GM12873 (cell line): ENCODE measurements around the gene CHCHD5.

Experiments used
- CTCF ChIP-seq: IDR thresholded peaks from 2 replicates; pipeline ENCODE4 v1.5.1; 2012; ENCODE audit warnings: low read depth, mild to moderate bottlenecking, moderate library complexity, low read length, control low read depth; ENCODE audit not compliant: insufficient read depth; ENCODE audit errors: missing control alignments

The CHCHD5 gene

GRCh38 chr2:112606547-112606946, 22.1 kb downstream of the CHCHD5 start:
- no peak for TF ChIP-seq CTCF

- TF ChIP-seq CTCF, result no peak
Observed at GRCh38 chr2:112607680-112608438, 23.4 kb downstream of the CHCHD5 start.

- no peak for TF ChIP-seq CTCF
Observed at GRCh38 chr2:112614201-112614840, 29.9 kb downstream of the CHCHD5 start.

GRCh38 chr2:112615051-112615450, 30.6 kb downstream of the CHCHD5 start:
- no peak for TF ChIP-seq CTCF

GRCh38 chr2:112618383-112618782, 34.0 kb downstream of the CHCHD5 start:
- no peak for TF ChIP-seq CTCF

- no peak for TF ChIP-seq CTCF
Observed at GRCh38 chr2:112621790-112622527, 37.5 kb downstream of the CHCHD5 start.

- TF ChIP-seq CTCF, result no peak
Observed at GRCh38 chr2:112622528-112622849, 38.1 kb downstream of the CHCHD5 start.
